Superior temporal gyrus (tissue), 1 donor: Measurements from ENCODE around the gene SLC39A12.
"Not testable (repeated sequence)": the region's sequence is repeated elsewhere in the genome, so short reads cannot be mapped to it uniquely, and the experiment has no call there.

Experiments used
- DNase-seq: peaks from one replicate; pipeline ENCODE4 v3.0.0-alpha.2; 2016; ENCODE audit errors: extremely low spot score

SLC39A12 gene

DNA sequence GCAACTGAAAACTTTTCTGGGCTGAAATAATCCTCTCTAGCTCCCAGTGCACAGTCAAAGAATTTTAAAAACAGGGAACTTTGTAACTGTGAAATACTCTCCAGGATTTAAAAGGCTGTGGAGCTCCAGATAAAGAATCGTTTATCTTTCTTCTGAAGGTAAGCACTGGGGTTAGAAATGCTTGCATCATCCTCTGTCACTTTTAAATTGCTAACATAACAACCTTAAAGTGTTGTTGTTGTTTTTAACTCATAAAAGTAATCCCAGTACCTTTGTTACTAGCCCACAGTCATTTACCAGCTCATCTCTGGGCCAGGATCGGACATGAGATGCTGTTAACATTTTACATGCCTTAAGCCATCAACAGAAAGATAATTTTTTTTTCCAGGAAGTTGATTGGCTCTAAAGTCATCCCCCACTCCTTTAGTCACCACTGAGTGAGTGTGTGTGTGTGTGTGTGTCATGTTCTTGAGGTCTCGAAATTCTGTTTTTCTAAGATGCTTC, at the start of gene SLC39A12:
Gene SLC39A12, plus strand, starts transcription at position 51 of the 504 bp plus-strand sequence. CDS start 1,359 bp downstream, outside the sequence.
- DNase-seq = no peak

DNA sequence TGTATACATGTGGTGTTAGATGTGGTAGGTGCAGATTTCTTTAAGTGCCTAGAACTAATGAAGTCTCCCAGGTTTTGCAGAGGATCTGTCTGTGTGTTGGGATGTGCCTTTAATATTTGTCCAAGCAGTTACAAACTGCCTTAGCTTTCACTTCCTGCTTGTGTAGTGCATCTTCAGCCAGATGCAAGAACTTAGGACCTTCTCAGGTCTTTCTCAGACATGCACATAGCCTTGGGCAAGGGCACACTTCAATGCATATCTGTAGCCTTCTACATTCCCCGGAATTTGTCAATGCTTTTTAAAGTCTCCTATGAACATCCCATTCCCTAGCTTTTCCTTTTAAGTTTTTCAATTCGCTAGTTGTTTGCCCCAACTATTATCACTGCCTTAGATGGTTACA, 47.2 kb upstream of the SLC39A12 start:
- DNase-seq = no peak

DNA sequence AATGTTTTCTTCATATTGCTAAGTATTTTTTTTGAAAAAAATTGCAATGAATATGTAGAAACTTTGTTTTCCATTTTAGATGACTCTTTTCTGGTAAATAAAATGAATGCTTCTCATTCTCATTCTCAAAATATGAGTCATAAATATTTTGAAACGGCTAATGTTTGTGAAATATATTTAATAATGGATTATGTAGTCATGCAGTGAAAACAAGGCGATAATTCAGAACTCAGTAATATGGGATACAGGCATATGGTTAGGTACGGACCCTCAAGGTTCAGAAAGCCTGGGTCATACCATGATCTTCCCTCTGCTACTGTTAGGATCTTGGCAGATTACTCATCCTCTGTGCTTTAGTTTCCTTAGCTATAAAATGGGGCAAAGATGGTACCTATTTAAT, 46.2 kb upstream of the SLC39A12 start:
- DNase-seq = no peak

DNA sequence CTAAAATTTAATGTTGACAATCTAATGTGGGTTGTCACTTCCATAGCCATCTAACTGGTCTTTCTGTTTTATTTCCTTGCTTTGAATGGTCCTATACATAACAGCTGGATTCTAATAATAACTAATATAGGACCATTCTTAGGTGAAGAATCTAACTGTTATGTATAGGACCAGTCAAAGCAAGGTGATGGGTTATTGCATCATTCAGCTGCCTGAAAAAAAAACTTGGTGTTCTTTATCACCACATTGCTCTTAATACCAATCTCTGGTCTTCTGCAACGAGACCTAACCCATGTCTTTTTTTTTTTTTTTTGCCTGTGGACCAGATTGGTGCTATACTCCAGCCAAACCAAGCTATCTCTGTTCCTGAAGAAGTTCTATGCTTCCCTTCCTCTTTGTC, 45.7 kb upstream of the SLC39A12 start:
- no peak for DNase-seq

DNA sequence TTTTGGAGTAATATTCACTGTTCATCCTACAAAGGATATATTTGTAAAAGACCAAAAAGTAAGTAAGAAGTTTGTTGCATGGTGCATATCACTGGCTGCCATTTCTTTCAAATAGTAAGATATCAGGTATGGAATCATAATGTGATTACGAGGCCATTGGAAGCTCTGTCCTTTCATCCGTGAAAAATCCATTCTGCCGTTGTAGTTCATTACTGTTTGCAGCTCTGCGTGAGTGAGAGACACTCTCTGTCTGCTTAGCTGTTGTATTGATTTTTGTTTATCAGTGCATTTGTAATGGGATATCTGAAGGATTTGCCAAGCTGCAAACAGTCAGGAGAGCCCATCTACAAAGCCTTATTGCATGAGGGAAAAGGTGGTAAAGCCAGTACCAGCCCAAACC, 44.1 kb upstream of the SLC39A12 start:
- no peak for DNase-seq

DNA sequence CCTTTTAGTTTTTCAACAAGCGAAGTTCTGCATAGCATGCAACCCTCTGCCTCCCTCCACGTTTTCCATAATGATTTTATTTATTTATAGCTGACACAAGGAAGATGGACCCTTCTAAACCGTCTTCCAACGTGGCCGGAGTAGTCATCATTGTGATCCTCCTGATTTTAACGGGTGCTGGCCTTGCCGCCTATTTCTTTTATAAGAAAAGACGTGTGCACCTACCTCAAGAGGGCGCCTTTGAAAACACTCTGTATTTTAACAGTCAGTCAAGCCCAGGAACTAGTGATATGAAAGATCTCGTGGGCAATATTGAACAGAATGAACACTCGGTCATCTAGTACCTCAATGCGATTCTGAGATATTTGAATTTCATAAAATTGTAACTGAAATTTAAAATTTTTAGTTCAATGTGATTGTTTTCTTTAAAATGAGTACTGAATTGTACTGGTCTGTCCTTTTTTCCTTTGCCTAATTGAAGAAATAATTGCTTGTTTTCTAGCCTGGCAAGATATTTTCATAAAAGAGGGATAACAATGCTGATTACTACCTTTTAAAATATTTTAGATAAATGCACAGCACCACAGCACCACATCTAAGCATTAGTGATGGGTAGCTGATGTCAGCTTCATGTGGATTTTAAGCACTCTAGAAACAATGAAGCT, 41.5 kb upstream of the SLC39A12 start:
- DNase-seq = peak; percentile 61

DNA sequence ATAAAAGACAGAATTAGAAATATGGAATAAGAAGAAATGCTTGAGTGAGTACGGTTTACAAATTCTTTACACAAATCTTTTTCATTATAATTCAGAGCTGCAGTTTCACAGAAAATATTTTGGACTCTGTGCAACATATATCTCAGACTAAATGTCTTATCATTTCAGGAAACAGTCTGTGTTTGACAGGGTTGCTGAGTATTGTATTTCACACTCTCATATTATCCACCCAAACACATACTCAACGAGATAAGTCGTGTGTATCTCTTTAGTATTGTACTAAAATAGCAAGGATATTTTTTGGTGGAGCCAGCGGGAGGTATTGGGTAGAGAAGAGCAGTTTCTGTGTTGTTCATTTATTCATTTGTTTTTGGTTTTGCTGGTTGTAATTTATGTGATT, 39.0 kb upstream of the SLC39A12 start:
- peak; percentile 18 for DNase-seq

DNA sequence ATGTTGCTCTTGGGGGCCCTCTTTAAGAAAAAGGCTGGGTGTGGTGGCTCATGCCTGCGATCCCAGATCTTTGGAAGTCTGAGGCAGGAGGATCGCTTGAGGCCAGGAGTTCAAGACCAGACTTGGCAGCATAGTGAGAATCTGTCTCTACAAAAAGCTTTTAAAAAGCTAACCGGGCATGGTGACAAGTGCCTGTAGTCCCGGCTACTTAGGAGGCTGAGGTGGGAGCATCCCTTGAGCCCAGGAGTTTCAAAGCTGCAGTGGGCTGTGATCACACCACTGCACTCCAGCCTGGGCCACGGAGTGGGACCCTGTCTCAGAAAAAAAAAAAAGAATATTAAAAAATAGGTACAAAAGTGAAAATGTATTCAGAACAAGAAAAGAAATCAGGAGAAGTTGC, 38.1 kb upstream of the SLC39A12 start:
- DNase-seq = no peak

DNA sequence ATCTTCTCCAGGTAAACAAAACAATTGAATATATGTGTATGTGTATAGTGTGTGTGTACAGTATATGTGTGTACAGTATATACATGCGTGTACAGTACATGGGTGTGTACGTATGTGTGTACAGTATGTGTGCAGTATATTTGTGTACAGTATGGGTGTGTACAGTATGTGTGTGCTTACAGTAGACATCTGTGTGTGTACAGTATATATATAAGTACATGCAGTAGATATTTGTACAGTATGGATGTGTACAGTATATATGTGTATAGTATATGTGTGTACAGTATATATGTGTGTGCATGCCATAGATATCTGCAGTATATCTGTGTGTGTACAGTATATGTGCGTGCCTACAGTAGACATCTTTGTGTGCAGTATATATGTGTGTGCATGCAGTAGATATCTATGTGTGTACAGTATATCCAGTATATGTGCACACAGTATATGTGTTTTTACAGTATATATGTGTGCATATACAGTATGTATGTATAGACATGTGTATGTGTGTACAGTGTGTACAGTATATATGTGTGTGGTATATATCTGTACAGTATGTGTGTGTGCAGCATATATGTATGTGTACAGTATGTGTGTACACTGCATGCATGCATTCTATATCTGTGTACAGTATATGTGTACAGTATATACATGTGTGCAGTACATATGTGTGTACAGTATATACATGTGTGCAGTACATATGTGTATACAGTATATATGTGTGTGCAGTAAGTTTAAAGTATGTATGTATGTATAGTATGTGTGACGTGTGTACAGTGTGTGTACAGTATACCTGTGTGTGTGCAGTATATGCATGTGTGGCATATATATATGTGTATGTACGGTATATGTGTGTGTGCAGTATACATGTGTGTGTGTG, 37.3 kb upstream of the SLC39A12 start:
- no peak for DNase-seq

DNA sequence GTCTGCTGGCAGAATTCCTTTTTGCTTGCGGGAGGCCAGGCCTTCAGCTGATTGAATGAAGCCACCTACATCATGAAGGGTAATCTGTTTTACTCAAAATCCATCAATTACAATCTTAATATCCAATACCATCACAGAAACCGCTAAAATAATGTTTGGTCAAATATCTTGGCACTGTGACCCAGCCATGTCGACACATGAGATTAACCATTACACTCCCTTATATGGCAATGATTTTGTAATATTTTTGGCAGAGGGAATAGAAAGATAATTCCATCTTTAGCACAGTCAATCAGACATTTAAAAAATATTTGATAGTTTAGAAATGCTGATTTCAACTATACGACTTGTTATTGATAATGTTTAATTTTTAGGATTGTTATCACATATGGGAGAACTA, 36.5 kb upstream of the SLC39A12 start:
- DNase-seq = no peak

DNA sequence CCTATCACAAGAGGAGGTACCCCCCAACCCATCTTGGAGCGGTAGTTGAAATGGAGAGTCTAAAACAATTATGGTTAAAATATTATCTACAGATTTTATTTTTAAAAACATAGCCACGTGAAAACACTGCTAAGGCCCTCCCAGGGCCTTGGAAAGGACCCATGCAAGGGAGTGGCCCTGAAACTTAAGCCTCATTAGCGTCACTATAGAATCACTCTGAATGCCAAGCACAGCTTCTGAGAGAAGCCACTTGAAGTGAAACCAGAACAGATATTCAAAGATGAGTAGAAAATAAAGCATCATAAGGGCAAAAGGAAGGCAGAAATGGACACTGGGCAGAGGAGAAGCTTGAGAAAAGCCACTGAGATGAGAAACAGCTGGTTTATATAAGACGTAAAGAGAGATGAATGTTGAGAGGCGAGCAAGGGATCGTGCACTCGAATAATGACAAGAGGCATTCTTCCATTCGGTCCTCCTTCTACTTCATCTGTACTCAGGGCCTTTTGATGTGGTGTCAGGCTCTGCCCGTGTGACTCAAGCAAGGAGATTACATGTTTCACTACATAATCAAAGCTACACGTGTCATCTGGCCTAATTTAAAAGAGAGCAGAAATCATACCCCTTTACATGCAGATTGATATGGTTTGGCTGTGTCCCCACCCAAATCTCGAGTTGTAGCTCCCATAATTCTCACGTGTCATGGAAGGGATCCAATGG, 33.4 kb upstream of the SLC39A12 start:
- DNase-seq = no peak

DNA sequence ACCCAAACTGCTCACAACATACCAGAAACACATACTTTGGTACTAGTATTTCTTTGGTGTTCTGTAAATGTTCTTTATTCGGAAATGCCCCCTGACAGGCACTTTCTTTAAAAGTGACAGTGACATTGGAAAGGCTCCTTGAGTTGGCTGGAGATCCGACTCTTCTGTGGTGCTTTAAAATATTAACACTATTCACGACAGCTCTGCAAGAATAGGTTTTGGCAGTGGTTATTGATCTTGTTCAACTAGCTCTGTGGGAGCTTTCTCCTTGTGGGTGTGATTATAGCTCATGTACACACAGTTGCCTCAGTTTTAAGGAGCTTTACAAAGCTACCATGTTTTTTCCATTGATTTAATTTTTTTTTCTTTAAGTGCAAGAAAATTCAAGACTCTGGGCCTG, 30.3 kb upstream of the SLC39A12 start:
- DNase-seq = no peak

DNA sequence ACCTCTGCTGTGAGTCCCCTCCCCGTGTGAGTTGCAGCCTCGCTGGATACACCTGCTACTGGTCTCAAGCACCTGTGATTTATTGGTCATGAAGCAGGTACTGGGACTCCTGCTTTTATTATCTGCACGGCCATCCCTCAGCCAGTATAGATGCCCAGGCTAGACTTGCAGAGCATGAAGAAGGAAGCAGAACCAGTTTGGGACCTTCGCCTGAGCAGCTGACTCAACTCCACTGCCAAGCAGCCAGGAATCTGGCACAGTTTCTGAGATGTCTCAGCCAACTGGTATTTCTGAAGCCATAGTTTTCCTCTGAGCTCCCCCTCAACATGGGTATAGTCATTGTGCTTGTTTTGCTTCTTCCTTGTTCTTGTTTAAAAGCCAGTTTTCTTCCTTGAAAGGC, 28.0 kb upstream of the SLC39A12 start:
- peak; percentile 63 for DNase-seq

DNA sequence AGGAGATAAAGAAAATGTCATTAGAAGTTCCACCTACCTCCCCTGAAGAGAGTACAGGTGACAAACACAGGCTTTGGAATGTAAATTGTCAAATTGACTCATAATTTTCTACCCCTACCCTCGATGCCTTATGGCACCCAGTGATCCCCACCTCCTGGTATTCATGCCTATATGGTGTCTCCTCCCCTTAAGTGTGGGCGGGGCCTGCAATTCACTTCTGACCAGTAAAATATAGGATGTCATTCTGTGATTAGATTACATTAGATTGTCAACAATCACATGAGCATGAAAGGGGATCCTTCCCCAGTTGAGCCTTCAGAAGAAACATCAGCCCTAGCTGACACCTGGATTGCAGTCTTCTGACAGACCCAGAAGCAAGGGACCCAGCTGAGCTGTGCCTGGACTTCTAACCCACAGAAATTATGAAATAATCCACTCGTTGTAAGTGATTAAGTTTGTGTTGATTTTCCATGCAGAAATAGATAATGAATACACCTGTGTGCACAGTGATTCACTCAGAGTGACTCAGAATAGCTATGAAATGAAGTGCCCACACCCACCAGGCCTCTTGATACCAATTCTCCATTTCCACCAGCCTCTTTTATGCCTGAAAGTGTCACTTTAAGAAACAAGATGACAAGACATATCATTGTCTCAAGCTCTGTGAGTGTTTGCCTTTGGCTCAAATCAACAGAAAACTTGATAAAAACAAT, 8.5 kb upstream of the SLC39A12 start:
- DNase-seq = no peak

DNA sequence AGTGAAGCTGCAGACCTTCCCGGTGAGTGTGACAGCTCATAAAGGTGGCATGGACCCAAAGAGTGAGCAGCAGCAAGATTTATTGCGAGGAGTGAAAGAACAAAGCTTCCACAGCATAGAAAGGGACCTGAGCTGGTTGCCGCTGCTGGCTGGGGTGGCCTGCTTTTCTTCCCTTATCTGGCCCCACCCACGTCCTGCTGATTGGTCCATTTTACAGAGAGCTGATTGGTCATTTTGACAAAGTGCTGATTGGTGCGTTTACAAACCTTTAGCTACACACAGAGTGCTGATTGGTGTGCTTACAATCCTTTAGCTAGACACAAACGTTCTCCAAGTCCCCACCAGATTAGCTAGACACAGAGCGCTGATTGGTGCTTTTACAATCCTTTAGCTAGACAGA, 1.4 kb upstream of the SLC39A12 start:
- not testable (repeated sequence) for DNase-seq

DNA sequence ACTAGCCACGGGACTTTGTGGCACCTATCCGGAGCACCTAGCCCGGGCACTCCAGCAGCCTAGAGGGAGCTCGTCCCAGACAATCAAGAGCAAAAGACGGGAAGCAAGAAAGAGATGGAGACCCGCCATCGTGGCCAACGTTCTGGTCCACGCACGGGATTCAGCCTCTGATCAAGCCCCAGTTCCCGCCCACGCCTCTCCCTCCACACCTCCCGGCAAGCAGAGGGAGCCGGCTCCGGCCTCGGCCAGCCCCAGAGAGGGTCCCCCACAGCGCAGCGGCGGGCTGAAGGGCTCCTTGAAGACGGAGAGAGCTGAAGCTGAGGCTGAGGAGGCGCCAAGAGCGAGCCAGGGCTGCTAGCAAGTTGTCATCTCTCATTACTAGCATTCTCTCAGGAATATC, 992 bp upstream of the SLC39A12 start:
- no peak for DNase-seq

DNA sequence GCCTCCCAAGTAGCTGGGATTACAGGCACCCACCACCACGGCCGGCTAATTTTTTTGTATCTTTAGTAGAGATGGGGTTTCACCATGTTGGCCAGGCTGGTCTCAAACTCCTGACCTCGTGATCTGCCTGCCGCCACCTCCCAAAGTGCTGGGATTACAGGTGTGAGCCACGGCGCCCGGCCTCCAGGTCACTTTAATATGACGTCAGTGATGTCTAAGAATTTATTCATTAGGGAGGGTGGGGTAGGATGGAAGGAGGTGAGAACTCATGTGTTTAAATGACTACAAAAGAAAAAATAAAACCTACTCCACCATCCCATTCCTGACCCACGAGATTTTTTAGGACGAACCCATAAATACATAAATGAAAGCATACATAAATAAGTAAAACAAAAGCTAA, 2.7 kb downstream of the SLC39A12 start:
- DNase-seq = not testable (repeated sequence)

DNA sequence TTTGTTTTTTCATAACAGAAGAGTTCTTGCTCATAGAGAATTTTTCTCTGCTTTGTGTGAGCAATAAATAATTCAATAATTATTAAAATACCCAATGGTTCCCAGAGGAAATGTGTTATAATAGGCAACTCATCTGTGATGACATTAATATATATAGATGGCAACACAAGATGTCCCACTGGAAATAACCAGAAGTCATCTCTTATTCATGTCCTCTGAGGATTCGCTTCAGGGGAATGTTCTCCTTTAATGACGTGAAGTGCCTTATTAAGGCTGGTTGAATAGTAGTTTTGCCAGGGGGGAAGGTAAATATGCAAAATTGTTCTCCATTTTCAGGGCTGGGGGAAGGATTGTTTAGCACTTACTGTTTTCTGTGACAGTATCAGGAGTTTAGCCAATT, 3.1 kb downstream of the SLC39A12 start:
- DNase-seq = no peak

DNA sequence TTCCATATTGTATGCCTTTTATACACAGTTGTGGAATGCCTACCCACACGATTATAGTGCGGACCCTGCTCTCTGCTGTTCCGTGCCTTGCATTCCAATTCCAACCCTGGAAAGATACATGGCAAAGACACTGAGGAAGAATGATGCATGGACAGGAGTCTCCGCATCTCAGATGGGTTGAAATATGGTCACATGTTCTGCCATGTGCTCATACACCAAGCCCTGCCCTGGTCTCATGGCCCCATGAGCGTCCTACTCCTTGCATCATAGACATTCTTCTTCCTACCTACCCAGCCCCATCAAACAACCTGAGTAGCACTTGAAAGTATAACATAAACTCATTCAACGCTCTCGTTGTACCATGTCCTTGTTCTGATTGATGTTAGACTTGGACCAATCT, 6.3 kb downstream of the SLC39A12 start:
- no peak for DNase-seq

DNA sequence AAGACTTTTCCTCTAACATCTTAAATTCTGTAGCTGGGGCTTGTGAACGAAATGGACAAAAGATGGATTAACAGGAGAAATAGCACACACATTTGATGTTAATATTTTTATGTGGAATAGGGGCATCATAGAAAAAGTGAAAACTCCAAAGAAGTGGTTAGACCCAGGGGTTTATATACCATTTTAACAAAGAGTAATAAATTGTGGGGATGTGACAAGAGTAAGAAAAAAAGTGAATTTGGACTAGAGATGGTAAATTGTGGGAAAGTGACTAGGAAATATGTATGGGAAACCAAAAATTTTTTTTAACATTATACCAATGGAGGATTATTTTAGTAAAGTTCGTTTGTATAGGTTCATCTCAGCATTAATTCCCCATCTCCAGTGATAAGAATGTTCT, 8.2 kb downstream of the SLC39A12 start:
- no peak for DNase-seq

DNA sequence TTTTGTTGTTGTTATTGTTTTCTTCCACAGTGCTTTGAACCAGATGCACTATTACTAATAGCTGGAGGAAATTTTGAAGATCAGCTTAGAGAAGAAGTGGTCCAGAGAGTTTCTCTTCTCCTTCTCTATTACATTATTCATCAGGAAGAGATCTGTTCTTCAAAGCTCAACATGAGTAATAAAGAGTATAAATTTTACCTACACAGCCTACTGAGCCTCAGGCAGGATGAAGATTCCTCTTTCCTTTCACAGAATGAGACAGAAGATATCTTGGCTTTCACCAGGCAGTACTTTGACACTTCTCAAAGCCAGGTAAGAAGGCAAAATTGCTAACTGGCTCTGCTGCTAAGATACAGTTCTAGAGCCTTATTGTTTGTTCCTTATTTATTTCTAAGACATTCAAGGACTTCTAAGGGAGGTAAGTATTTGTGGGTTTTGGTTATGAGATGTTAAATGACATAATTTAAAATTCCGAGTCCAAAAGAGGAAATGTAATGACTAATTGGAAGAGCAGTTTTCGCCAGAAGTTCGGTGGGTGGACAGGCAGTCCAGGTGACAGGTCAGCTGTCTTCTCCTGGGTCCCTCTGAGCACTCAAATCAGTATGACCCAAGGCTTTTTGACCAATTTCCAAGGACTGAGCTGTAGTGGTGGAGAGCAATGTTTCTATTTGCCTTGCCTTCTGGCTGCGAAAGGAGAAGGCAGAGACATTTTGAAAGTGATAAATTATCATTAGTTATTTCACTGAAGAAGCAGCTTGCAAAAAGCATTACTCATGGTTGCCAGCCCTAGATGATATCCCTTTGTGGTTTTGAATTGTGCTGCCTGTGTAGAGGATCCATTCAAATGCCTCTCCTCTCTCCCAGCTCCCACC, 10.1 kb downstream of the SLC39A12 start:
- DNase-seq = no peak
